HCT116 (cell line): ENCODE measurements around the gene HIF1A. TPM values are rescaled to one million over a fixed set of nuclear protein-coding genes. Genes with fewer than 3 reads are reported as not detected.

ENCODE experiments used
- ATAC-seq: fragments of 200-7000 bp; cut with Tn5 transposase; 2 replicates; pipeline ENCODE4 v1.9.1; 2020; ENCODE audit warnings: mild to moderate bottlenecking, moderate library complexity
- BruUV-seq: library from RNA; stranded (reverse); fragments of 400-500 nt; replicated peaks from 2 replicates; lab custom pipeline; 2021; lab: Mats Ljungman, UMichigan
- CTCF ChIA-PET: fragments of 300-600 bp; sonication (Branson Sonifier 250); formaldehyde crosslinking; loops from one replicate; lab custom pipeline; 2021; ENCODE audit warnings: antibody characterized with exemption; lab: Charles Lee
- POLR2A ChIA-PET: fragments of 300-600, 350-600 bp; sonication (Branson Sonifier 250); formaldehyde crosslinking; loops from one replicate; lab custom pipeline; 2021; ENCODE audit warnings: antibody characterized with exemption; lab: Charles Lee
- RAD21 ChIA-PET, 2 experiments: fragments of 300-600 bp; sonication (Branson Sonifier 250); formaldehyde crosslinking; loops; one replicate each; lab custom pipeline; 2023; ENCODE audit warnings: low total read pairs in 2 of 2; ENCODE audit not compliant: uncharacterized antibody in 2 of 2, unreplicated experiment in 2 of 2, low non-redundant PET in 1 of 2; lab: Charles Lee
- DNase-seq: peaks from one replicate; pipeline ENCODE4 v3.0.0-alpha.2; 2010; ENCODE audit warnings: low read depth, low spot score
- H2AFZ ChIP-seq: fragments of 200-600 bp; shearing (Covaris generic), sonication (generic); 2 replicates; pipeline ENCODE4 v1.6.1; 2017; ENCODE audit warnings: low read depth, mixed run types, mixed read lengths, antibody characterized with exemption, low read length; ENCODE audit not compliant: poor library complexity, severe bottlenecking
- H3K27ac ChIP-seq: 2 replicates; pipeline ENCODE4 v1.5.1; 2012; ENCODE audit warnings: low read depth, low read length
- H3K27me3 ChIP-seq: fragments of 200-600 bp; sonication (generic); 2 replicates; pipeline ENCODE4 v1.6.1; 2016; ENCODE audit warnings: mixed run types, low read length, mixed read lengths; ENCODE audit not compliant: insufficient read depth
- H3K36me3 ChIP-seq, 2 experiments: fragments of 200-500 bp in 1 of 2; fragments of 200-600 bp in 1 of 2; sonication (Bioruptor generic) in 1 of 2; sonication (generic) in 1 of 2; 2 replicates each; pipeline versions ENCODE4 v1.5.1 to v1.6.1; 2014 to 2016; ENCODE audit warnings: low read length in 2 of 2, inconsistent platforms in 1 of 2, mixed read lengths in 1 of 2, mixed run types in 1 of 2; ENCODE audit not compliant: insufficient read depth in 2 of 2, control insufficient read depth in 1 of 2
- H3K4me1 ChIP-seq, 2 experiments: fragments of 200-600 bp in 1 of 2; sonication (generic) in 1 of 2; 2 replicates each; pipeline versions ENCODE4 v1.5.1 to v1.6.1; 2012 to 2017; ENCODE audit warnings: low read length in 2 of 2, inconsistent platforms in 1 of 2, mild to moderate bottlenecking in 1 of 2, mixed read lengths in 1 of 2, mixed run types in 1 of 2, moderate library complexity in 1 of 2; ENCODE audit not compliant: insufficient read depth in 2 of 2, control insufficient read depth in 1 of 2
- H3K4me2 ChIP-seq: fragments of 200-600 bp; sonication (generic); 2 replicates; pipeline ENCODE4 v1.6.1; 2017; ENCODE audit warnings: mixed run types, low read length, mixed read lengths
- H3K4me3 ChIP-seq, 2 experiments: fragments of 200-600 bp in 1 of 2; sonication (generic) in 1 of 2; replicated peaks in 1 of 2; 2 replicates each; pipeline ENCODE4 v1.5.1; 2011 to 2016; ENCODE audit warnings: low read length in 2 of 2, control low read depth in 1 of 2, low read depth in 1 of 2, mild to moderate bottlenecking in 1 of 2, mixed read lengths in 1 of 2, mixed run types in 1 of 2
- H3K79me2 ChIP-seq: fragments of 200-600 bp; sonication (generic); 2 replicates; pipeline ENCODE4 v1.6.1; 2017; ENCODE audit warnings: mild to moderate bottlenecking, mixed run types, low read length, moderate library complexity, mixed read lengths; ENCODE audit not compliant: insufficient read depth
- H3K9ac ChIP-seq: fragments of 200-600 bp; sonication (generic); 2 replicates; pipeline ENCODE4 v1.6.1; 2016; ENCODE audit warnings: low read length, mixed read lengths
- H3K9me2 ChIP-seq: fragments of 200-600 bp; sonication (generic), shearing (Covaris generic); 2 replicates; pipeline ENCODE4 v1.6.1; 2017; ENCODE audit warnings: mixed run types, mild to moderate bottlenecking, moderate library complexity; ENCODE audit not compliant: insufficient read depth
- H3K9me3 ChIP-seq, 2 experiments: fragments of 200-500 bp in 1 of 2; fragments of 200-600 bp in 1 of 2; sonication (Bioruptor generic) in 1 of 2; sonication (generic) in 1 of 2; 2 replicates each; pipeline ENCODE4 v1.6.1; 2014 to 2017; ENCODE audit warnings: low read length in 2 of 2, mixed read lengths in 2 of 2, inconsistent platforms in 1 of 2, low read depth in 1 of 2, mild to moderate bottlenecking in 1 of 2, mixed run types in 1 of 2, moderate library complexity in 1 of 2; ENCODE audit not compliant: control insufficient read depth in 1 of 2, insufficient read depth in 1 of 2
- H4K20me1 ChIP-seq: fragments of 200-600 bp; sonication (generic), shearing (Covaris generic); 2 replicates; pipeline ENCODE4 v1.6.1; 2017; ENCODE audit warnings: mixed run types, mild to moderate bottlenecking, moderate library complexity; ENCODE audit not compliant: insufficient read depth
- CBX3 ChIP-seq: IDR thresholded peaks from 2 replicates; pipeline ENCODE4 v1.6.1; 2012; ENCODE audit warnings: low read depth
- EGR1 ChIP-seq: IDR thresholded peaks from 2 replicates; pipeline ENCODE4 v1.6.1; 2012; ENCODE audit warnings: low read depth
- EZH2phosphoT487 ChIP-seq: fragments of 200-600 bp; IDR thresholded peaks from 2 replicates; pipeline ENCODE4 v1.6.1; 2018; ENCODE audit warnings: antibody characterized with exemption, borderline replicate concordance
- FOSL1 ChIP-seq: IDR thresholded peaks from 2 replicates; pipeline ENCODE4 v1.6.1; 2012; ENCODE audit warnings: low read depth
- JUND ChIP-seq: IDR thresholded peaks from 2 replicates; pipeline ENCODE4 v1.6.1; 2012
- POLR2AphosphoS5 ChIP-seq: IDR thresholded peaks from 2 replicates; pipeline ENCODE4 v1.6.1; 2011; ENCODE audit warnings: mild to moderate bottlenecking, low read depth, low read length, moderate library complexity
- SIN3A ChIP-seq: IDR thresholded peaks from 2 replicates; pipeline ENCODE4 v1.6.1; 2012; ENCODE audit warnings: low read depth
- YY1 ChIP-seq: IDR thresholded peaks from 2 replicates; pipeline ENCODE4 v1.6.1; 2011; ENCODE audit warnings: low read length, low read depth, moderate library complexity, mild to moderate bottlenecking; ENCODE audit not compliant: insufficient replicate concordance; ENCODE audit errors: extremely low read depth
- ZNF274 ChIP-seq: fragments of 200-500 bp; sonication (Bioruptor generic); IDR thresholded peaks from 2 replicates; pipeline ENCODE4 v1.6.1; 2014; ENCODE audit warnings: mild to moderate bottlenecking, low read depth, low read length, inconsistent platforms
- intact Hi-C: fragments of 100-400 bp; cut with micrococcal nuclease; formaldehyde crosslinking; loops from 2 replicates; pipeline ENCODE4 v1.10.0; 2022
- total RNA-seq: library from RNA; stranded (reverse); gene quantifications from one replicate; pipeline ENCODE4 v1.2.1, GENCODE V29; 2021; ENCODE audit not compliant: unreplicated experiment
- TF ChIP-seq, protein P1 (sequence below): IDR thresholded peaks from 2 replicates; pipeline ENCODE4 v1.6.1; 2012
- TF ChIP-seq, protein P2 (sequence below): IDR thresholded peaks from 2 replicates; pipeline ENCODE4 v1.6.1; 2011; ENCODE audit warnings: mild to moderate bottlenecking, low read length, moderate library complexity; ENCODE audit not compliant: insufficient replicate concordance; ENCODE audit errors: extremely low read depth

HIF1A gene
- total RNA-seq, 1 experiment from 2014 or later: 113 TPM

DNA sequence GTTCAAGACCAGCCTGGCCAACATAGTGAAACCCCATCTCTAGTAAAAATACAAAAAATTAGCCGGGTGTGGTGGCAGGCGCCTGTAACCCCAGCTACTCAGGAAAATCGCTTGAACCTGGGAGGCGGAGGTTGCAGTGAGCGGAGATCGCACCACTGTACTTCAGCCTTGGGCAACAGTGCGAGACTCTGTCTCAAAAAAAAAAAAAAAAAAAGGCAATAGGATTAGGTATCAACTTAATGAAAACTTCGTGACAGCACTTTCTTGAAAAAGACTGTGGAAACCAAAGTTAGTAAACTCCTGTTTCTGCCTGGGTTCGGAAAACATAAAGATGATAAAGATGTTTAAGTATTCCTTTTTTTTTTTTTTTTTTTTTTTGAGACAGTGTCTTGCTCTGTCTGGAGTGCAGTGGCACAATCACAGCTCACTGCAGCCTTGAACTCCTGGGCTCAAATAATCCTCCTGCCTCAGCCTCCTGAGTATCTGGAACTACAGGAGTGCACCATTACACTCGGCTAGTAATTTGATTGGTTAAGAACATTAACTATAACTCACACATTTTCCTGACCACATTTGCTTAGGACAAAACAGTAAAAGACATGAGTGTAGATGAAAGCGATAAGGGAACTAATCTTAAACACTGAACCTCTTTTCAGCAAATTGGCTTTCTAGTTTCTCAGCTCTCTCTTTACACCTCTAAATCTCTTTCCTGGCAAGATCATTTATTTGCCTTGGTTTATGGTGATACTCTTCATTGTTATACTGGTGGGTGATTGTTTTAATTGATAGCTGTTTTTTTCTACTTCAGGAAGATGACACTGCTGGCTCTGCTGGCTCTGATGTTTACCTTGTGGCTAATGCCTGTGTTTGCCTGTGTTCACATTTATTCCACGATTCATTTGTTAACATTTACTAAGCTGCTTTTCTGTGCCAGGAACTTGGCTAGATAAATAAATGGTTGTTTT is 15.8 kb downstream of the HIF1A start:
- ATAC-seq: no peak
- Histone ChIP-seq H3K27ac (no peak overlapping the region), H3K9me2 (no peaks in the 10 kb centered on the region), H3K9ac (no peak overlapping the region), H3K9me3 (no peaks in the 10 kb centered on the region), H3K4me3 (no peak overlapping the region), H3K79me2 (peaks cover 89% of the 10 kb centered on the region), H3K4me2 (no peak overlapping the region), H3K36me3 (no peaks in the 10 kb centered on the region), H3K4me1 (peaks cover 0 to 4% of the 10 kb centered on the region in 2 experiments; a peak in 2 of 4 replicates), H3K27me3 (no peaks in the 10 kb centered on the region), H4K20me1 (peaks cover 46% of the 10 kb centered on the region), H2AFZ (no peak overlapping the region)
- CTCF ChIA-PET: no interaction called here
- TF ChIP-seq SIN3A (no peak), POLR2AphosphoS5 (peak; percentile 9; the same call in 1 of the 2 replicates)
- no peak for DNase-seq
- BruUV-seq: no TSS peak
- POLR2A ChIA-PET: no interaction called here
- intact Hi-C loops: no loop called here
- RAD21 ChIA-PET: no interaction called here

DNA sequence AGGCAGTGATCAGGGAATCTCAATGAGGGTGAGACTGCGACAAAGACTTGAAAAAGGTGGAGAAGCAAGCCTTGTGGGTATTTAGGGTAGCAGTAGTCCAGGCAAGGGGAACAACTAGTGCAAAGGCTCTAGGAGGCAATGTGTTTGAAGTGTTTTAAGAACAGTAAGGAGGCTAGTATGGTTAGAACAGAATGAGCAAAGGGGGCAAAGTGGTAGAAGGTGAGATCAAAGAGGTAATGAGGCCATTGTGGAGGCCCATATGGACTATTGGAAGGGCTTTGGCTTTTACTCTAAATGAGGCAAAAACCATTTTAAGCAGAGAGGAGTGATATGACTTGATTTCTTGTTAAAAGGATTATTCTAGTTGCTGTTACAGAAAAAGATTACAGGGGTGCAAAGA is 16.8 kb downstream of the HIF1A start:
- Histone ChIP-seq H3K4me2 (no peak overlapping the region), H3K9me3 (no peaks in the 10 kb centered on the region), H3K79me2 (peaks cover 89% of the 10 kb centered on the region), H2AFZ (no peak overlapping the region), H3K4me3 (no peak overlapping the region), H3K27me3 (no peaks in the 10 kb centered on the region), H3K9me2 (no peaks in the 10 kb centered on the region), H3K4me1 (peaks cover 2 to 4% of the 10 kb centered on the region in 2 experiments; a peak in 2 of 4 replicates), H3K9ac (no peak overlapping the region), H4K20me1 (peaks cover 40% of the 10 kb centered on the region), H3K36me3 (no peaks in the 10 kb centered on the region), H3K27ac (no peak overlapping the region)
- no peak for TF ChIP-seq EZH2phosphoT487
- TF ChIP-seq CBX3: no peak
- TF ChIP-seq, protein P1, sequence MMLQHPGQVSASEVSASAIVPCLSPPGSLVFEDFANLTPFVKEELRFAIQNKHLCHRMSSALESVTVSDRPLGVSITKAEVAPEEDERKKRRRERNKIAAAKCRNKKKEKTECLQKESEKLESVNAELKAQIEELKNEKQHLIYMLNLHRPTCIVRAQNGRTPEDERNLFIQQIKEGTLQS: no peak
- TF ChIP-seq YY1: no peak
- no peak for TF ChIP-seq FOSL1
- TF ChIP-seq EGR1: no peak
- TF ChIP-seq, protein P2, sequence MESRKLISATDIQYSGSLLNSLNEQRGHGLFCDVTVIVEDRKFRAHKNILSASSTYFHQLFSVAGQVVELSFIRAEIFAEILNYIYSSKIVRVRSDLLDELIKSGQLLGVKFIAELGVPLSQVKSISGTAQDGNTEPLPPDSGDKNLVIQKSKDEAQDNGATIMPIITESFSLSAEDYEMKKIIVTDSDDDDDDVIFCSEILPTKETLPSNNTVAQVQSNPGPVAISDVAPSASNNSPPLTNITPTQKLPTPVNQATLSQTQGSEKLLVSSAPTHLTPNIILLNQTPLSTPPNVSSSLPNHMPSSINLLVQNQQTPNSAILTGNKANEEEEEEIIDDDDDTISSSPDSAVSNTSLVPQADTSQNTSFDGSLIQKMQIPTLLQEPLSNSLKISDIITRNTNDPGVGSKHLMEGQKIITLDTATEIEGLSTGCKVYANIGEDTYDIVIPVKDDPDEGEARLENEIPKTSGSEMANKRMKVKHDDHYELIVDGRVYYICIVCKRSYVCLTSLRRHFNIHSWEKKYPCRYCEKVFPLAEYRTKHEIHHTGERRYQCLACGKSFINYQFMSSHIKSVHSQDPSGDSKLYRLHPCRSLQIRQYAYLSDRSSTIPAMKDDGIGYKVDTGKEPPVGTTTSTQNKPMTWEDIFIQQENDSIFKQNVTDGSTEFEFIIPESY: no peak
- TF ChIP-seq JUND: no peak
- TF ChIP-seq ZNF274: no peak
- ATAC-seq (no peak), DNase-seq (no peak)
- intact Hi-C loops: no loop called here
- BruUV-seq: no TSS peak
- ChIA-PET RAD21 (no interaction called here), POLR2A (no interaction called here), CTCF (no interaction called here)
